Measurements from ENCODE around the gene HVCN1.

The HVCN1 gene

GRCh38 chr12:110699591-110700445, 10.9 kb upstream of the HVCN1 start:
- no peak for DNase-seq (ENCODE audit: low read depth in 2 of 2)

- peak; percentile 72 to 76 for DNase-seq (ENCODE audit: low read depth in 2 of 2)
Observed at GRCh38 chr12:110698171-110698902, 9.4 kb upstream of the HVCN1 start.

- no peak for DNase-seq (ENCODE audit: low read depth in 2 of 2)
Observed at GRCh38 chr12:110697236-110697635, 8.3 kb upstream of the HVCN1 start.

- no peak for DNase-seq (ENCODE audit: low read depth in 2 of 2)
Observed at GRCh38 chr12:110696283-110696682, 7.4 kb upstream of the HVCN1 start.

GRCh38 chr12:110694330-110694901, 5.5 kb upstream of the HVCN1 start:
- DNase-seq (ENCODE audit: low read depth in 2 of 2) = no peak

- DNase-seq (ENCODE audit: low read depth in 2 of 2) = no peak
Observed at GRCh38 chr12:110693731-110694130, 4.8 kb upstream of the HVCN1 start.

GRCh38 chr12:110690127-110690430, 1.2 kb upstream of the HVCN1 start:
- no peak for DNase-seq (ENCODE audit: low read depth in 2 of 2)

- peak; percentile 12 to 23 for DNase-seq (ENCODE audit: low read depth in 2 of 2)
Observed at GRCh38 chr12:110689281-110690126, 589 bp upstream of the HVCN1 start.

GRCh38 chr12:110687396-110688169, 1.3 kb downstream of the HVCN1 start:
- no peak for DNase-seq (ENCODE audit: low read depth in 2 of 2)

GRCh38 chr12:110686294-110686903, 2.5 kb downstream of the HVCN1 start:
- no peak for DNase-seq (ENCODE audit: low read depth in 2 of 2)

- no peak for DNase-seq (ENCODE audit: low read depth in 2 of 2)
Observed at GRCh38 chr12:110684312-110684836, 4.5 kb downstream of the HVCN1 start.

GRCh38 chr12:110683888-110684287, 5.0 kb downstream of the HVCN1 start:
- no peak for DNase-seq (ENCODE audit: low read depth in 2 of 2)

GRCh38 chr12:110680032-110680431, 8.9 kb downstream of the HVCN1 start:
- no peak for DNase-seq (ENCODE audit: low read depth in 2 of 2)

GRCh38 chr12:110679201-110679600, 9.7 kb downstream of the HVCN1 start:
- no peak for DNase-seq (ENCODE audit: low read depth in 2 of 2)

GRCh38 chr12:110677982-110678381, 10.9 kb downstream of the HVCN1 start:
- DNase-seq (ENCODE audit: low read depth in 2 of 2) = no peak

- no peak for DNase-seq (ENCODE audit: low read depth in 2 of 2)
Observed at GRCh38 chr12:110677206-110677911, 11.6 kb downstream of the HVCN1 start.

- no peak for DNase-seq (ENCODE audit: low read depth in 2 of 2)
Observed at GRCh38 chr12:110676171-110676570, 12.7 kb downstream of the HVCN1 start.

- DNase-seq (ENCODE audit: low read depth in 2 of 2) = peak in 1 of 2 donors; percentile 32
Observed at GRCh38 chr12:110670161-110670701, 18.7 kb downstream of the HVCN1 start.

- no peak for DNase-seq (ENCODE audit: low read depth in 2 of 2)
Observed at GRCh38 chr12:110669193-110669502, 19.8 kb downstream of the HVCN1 start.
